ENCODE data around the gene SCN5A. TPM values are rescaled to one million over a fixed set of nuclear protein-coding genes. Genes with fewer than 3 reads are reported as not detected.
"Not testable (repeated sequence)": the region's sequence is repeated elsewhere in the genome, so short reads cannot be mapped to it uniquely, and the experiment has no call there.

The SCN5A gene
- total RNA-seq, 2 donors from 2014 or later, result 0.05 TPM; not detected in 1

- Mint-ChIP-seq H3K4me3 (no peak overlapping the region), H3K4me1 (no peaks in the 10 kb centered on the region), H3K36me3 (ENCODE audit: low read depth) (no peaks in the 10 kb centered on the region), H3K27ac (no peak overlapping the region), H3K27me3 (peaks cover 14% of the 10 kb centered on the region)
- no peak for ATAC-seq
- H3K9me3 ChIP-seq (ENCODE audit: control insufficient read depth, low read length, poor library complexity, severe bottlenecking), result no peaks in the 10 kb centered on the region
- DNase-seq, result no peak
Measured at GRCh38 chr3:38574411-38575278, 74.8 kb downstream of the SCN5A start.

GRCh38 chr3:38573556-38573955 lies 75.9 kb downstream of the SCN5A start:
- no peaks in the 10 kb centered on the region for H3K36me3 Mint-ChIP-seq (ENCODE audit: low read depth)

DNA sequence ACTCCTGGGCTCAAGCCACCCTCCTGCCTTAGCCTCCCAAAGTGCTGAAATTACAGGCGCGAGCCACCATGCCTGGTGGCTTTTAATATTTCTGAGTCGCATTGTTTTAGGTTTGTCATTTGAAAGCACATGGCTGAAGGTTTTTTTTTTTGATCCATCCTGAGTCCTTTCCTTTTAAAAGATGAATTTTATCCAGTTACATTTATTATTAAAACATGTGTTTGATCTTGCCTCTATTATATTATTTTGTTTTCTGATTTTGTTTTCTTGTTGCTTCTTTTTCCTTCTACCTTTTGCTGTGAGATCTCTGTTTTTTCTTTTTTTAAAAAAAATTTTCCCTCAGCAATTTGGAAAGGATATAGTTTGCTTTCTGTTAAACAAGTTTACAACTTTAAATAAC lies 76.4 kb downstream of the SCN5A start:
- H3K27me3 Mint-ChIP-seq, result peaks cover 11% of the 10 kb centered on the region
- DNase-seq (no peak), ATAC-seq (no peak)
- H3K4me1 Mint-ChIP-seq, result no peaks in the 10 kb centered on the region
- H3K27ac Mint-ChIP-seq, result no peak overlapping the region
- H3K36me3 Mint-ChIP-seq (ENCODE audit: low read depth), result no peaks in the 10 kb centered on the region
- H3K4me3 Mint-ChIP-seq, result no peak overlapping the region
- no peaks in the 10 kb centered on the region for H3K9me3 ChIP-seq (ENCODE audit: control insufficient read depth, low read length, poor library complexity, severe bottlenecking)

More at GRCh38 chr3:38573556-38573955, 75.9 kb downstream of the SCN5A start:
- no peaks in the 10 kb centered on the region for H3K4me1 Mint-ChIP-seq
- H3K9me3 ChIP-seq (ENCODE audit: control insufficient read depth, low read length, poor library complexity, severe bottlenecking), result no peaks in the 10 kb centered on the region
- DNase-seq (no peak), ATAC-seq (no peak)
- no peak overlapping the region for H3K27ac Mint-ChIP-seq
- peaks cover 11% of the 10 kb centered on the region for H3K27me3 Mint-ChIP-seq
- no peak overlapping the region for H3K4me3 Mint-ChIP-seq

DNA sequence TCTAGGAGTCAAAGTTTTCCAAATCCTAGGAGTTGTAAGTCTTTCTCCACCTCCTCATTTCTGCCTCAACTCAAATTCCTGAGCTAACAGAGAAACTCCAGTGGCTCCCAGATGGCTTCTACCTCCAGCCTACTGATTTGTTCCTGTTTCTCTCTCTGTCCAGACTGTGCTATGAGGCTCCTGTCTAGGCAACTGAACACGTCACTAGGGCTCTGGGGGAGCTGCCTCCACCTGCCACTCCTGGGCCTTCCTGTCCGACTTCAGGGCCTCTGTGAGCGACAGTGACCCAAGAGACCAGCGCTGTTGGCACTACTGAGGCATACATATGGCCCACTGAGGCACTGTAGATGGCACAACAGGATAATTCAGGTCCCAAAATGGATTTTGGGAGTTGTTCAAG lies 82.0 kb downstream of the SCN5A start:
- peaks cover 2% of the 10 kb centered on the region for H3K36me3 Mint-ChIP-seq (ENCODE audit: low read depth)
- H3K27me3 Mint-ChIP-seq, result peaks cover 4% of the 10 kb centered on the region
- DNase-seq, result no peak
- ATAC-seq, result no peak
- no peak overlapping the region for H3K27ac Mint-ChIP-seq
- H3K4me3 Mint-ChIP-seq, result no peak overlapping the region
- H3K4me1 Mint-ChIP-seq, result no peaks in the 10 kb centered on the region
- H3K9me3 ChIP-seq (ENCODE audit: control insufficient read depth, low read length, poor library complexity, severe bottlenecking), result no peaks in the 10 kb centered on the region

DNA sequence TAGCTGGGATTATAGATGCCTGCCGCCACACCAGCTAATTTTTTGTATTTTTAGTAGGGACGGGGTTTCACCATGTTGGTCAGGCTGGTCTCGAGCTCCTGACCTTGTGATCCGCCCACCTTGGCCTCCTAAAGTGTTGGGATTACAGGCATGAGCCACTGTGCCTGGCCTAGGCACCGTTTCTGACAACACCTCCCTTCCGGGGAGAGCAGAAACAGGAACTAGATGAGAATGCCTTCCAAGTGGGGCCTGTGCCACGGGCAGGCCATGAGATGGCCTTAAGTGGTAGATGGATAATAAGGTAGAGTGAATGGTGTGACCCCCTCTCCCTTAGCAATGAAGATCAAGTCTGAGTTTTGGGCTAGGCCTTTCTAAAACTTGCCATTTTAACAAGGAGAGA lies 82.7 kb downstream of the SCN5A start:
- not testable (repeated sequence) for H3K27ac Mint-ChIP-seq; DNase-seq; H3K9me3 ChIP-seq (ENCODE audit: control insufficient read depth, low read length, poor library complexity, severe bottlenecking); ATAC-seq; H3K27me3 Mint-ChIP-seq; H3K4me3 Mint-ChIP-seq; H3K4me1 Mint-ChIP-seq; H3K36me3 Mint-ChIP-seq (ENCODE audit: low read depth)

- H3K27me3 Mint-ChIP-seq, result peaks cover 11% of the 10 kb centered on the region
- no peak overlapping the region for H3K4me3 Mint-ChIP-seq
- no peak overlapping the region for H3K27ac Mint-ChIP-seq
- no peaks in the 10 kb centered on the region for H3K9me3 ChIP-seq (ENCODE audit: control insufficient read depth, low read length, poor library complexity, severe bottlenecking)
- ATAC-seq (no peak), DNase-seq (no peak)
- no peaks in the 10 kb centered on the region for H3K4me1 Mint-ChIP-seq
- H3K36me3 Mint-ChIP-seq (ENCODE audit: low read depth), result peaks cover 2% of the 10 kb centered on the region
Measured at GRCh38 chr3:38566215-38566528, 83.3 kb downstream of the SCN5A start.

DNA sequence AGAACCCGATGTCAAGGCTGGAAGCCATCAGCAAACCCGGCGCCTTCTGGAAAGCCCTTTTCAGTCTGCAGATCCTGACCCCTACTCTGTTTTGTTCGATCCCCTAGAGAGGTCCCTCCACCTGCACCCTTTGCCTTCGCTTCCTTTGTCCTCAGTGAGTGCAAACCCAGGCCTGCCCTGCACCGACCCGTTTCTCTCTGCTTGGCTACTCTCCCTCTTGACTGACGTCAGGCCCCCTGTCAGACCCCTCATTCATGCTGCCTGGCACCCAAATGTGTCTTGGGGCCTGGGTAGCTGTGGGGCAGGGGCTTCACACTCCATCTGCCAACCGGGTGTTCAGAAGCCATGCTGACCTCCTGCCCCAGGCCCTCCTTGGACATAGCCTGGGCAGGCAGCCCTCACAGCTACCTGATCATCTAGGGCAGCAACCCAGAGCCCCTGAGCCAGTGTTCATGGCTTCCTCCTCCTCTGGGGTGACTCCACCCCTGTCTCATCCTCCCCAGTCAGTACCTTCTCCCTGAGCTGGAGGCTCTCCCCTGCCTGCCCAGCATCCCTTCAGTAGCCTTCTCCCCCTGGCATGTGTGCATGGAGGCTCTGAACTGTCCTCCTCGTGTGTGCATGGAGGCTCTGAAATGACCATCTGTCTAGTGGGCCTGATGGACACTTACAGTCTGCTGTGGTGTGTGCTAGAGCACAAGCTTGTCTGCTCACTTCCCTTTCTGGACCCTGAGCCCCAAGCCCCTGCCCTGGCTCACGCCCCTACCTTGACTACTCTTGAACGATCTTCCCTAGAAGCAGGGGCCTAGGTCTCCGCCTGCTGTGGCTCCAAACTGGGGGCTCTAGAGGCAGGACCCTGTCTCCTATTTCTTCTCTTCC lies 83.9 kb downstream of the SCN5A start:
- H3K9me3 ChIP-seq (ENCODE audit: control insufficient read depth, low read length, poor library complexity, severe bottlenecking), result no peaks in the 10 kb centered on the region
- Mint-ChIP-seq H3K36me3 (ENCODE audit: low read depth) (peaks cover 2% of the 10 kb centered on the region), H3K27ac (no peak overlapping the region), H3K4me1 (no peaks in the 10 kb centered on the region), H3K4me3 (no peak overlapping the region), H3K27me3 (peaks cover 11% of the 10 kb centered on the region)
- ATAC-seq, result no peak
- DNase-seq, result no peak

- Mint-ChIP-seq H3K36me3 (ENCODE audit: low read depth) (peaks cover 2% of the 10 kb centered on the region), H3K4me3 (no peak overlapping the region), H3K27me3 (peaks cover 11% of the 10 kb centered on the region), H3K27ac (no peak overlapping the region), H3K4me1 (no peaks in the 10 kb centered on the region)
- DNase-seq (peak in 1 of 3 donors; percentile 2), ATAC-seq (no peak)
- no peaks in the 10 kb centered on the region for H3K9me3 ChIP-seq (ENCODE audit: control insufficient read depth, low read length, poor library complexity, severe bottlenecking)
Measured at GRCh38 chr3:38564631-38565338, 84.7 kb downstream of the SCN5A start.

DNA sequence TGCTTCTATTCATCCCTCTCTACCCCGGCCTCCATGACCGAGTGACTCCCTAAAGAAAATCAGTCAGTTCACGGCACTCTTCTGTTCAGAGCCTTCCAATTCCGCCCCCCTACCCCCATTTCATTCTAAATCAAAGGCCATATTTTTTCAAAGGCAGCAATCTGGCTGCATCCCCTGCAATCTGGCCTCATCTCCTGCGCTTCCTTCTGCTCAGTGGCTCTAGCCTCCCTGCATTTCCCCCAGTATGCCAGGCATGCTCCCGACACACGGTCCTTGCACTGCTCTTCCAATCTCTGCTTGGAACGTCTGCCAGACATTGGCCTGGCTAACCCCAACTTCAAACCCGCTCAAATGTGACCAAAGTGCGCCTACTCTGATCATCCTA lies 85.6 kb downstream of the SCN5A start:
- DNase-seq (no peak), ATAC-seq (no peak)
- H3K4me3 Mint-ChIP-seq, result no peak overlapping the region
- no peaks in the 10 kb centered on the region for H3K9me3 ChIP-seq (ENCODE audit: control insufficient read depth, low read length, poor library complexity, severe bottlenecking)
- H3K4me1 Mint-ChIP-seq, result no peaks in the 10 kb centered on the region
- no peak overlapping the region for H3K27ac Mint-ChIP-seq
- H3K27me3 Mint-ChIP-seq, result peaks cover 11% of the 10 kb centered on the region
- H3K36me3 Mint-ChIP-seq (ENCODE audit: low read depth), result peaks cover 2% of the 10 kb centered on the region

- Mint-ChIP-seq H3K4me3 (no peak overlapping the region), H3K36me3 (ENCODE audit: low read depth) (peaks cover 2% of the 10 kb centered on the region), H3K27ac (no peak overlapping the region), H3K4me1 (no peaks in the 10 kb centered on the region), H3K27me3 (peaks cover 11% of the 10 kb centered on the region)
- H3K9me3 ChIP-seq (ENCODE audit: control insufficient read depth, low read length, poor library complexity, severe bottlenecking), result no peaks in the 10 kb centered on the region
- no peak for ATAC-seq
- peak in 1 of 3 donors; percentile 1 for DNase-seq
Measured at GRCh38 chr3:38563070-38563885, 86.2 kb downstream of the SCN5A start.

- ATAC-seq, result no peak
- no peak for DNase-seq
- Mint-ChIP-seq H3K4me1 (no peaks in the 10 kb centered on the region), H3K27me3 (peaks cover 11% of the 10 kb centered on the region), H3K36me3 (ENCODE audit: low read depth) (peaks cover 2% of the 10 kb centered on the region), H3K27ac (no peak overlapping the region), H3K4me3 (no peak overlapping the region)
- no peaks in the 10 kb centered on the region for H3K9me3 ChIP-seq (ENCODE audit: control insufficient read depth, low read length, poor library complexity, severe bottlenecking)
Measured at GRCh38 chr3:38562467-38562925, 87.0 kb downstream of the SCN5A start.

GRCh38 chr3:38561746-38562466 lies 87.6 kb downstream of the SCN5A start:
- DNase-seq (no peak), ATAC-seq (no peak)
- Mint-ChIP-seq H3K27ac (no peak overlapping the region), H3K27me3 (peaks cover 11% of the 10 kb centered on the region), H3K4me3 (no peak overlapping the region), H3K4me1 (no peaks in the 10 kb centered on the region), H3K36me3 (ENCODE audit: low read depth) (peaks cover 2% of the 10 kb centered on the region)
- no peaks in the 10 kb centered on the region for H3K9me3 ChIP-seq (ENCODE audit: control insufficient read depth, low read length, poor library complexity, severe bottlenecking)
